A549 (cell line): ENCODE measurements around the gene IL17RE. TPM values are rescaled to one million over a fixed set of nuclear protein-coding genes. Genes with fewer than 3 reads are reported as not detected.

Experiments used
- ATAC-seq, 2 experiments: fragments of 200-7000 bp in 1 of 2; fragments of >200 bp in 1 of 2; cut with Nextera tagmentation in 1 of 2; cut with Tn5 transposase in 1 of 2; 3 replicates each; pipeline versions ENCODE4 v1.8.0 to v1.9.1; 2018 to 2020; ENCODE audit warnings: mild to moderate bottlenecking in 1 of 2, moderate library complexity in 1 of 2
- CTCF ChIA-PET: fragments of 300-600 bp; sonication (Branson Sonifier 250); formaldehyde crosslinking; extraction: SDS; loops from one replicate; lab custom pipeline; 2021; ENCODE audit warnings: antibody characterized with exemption, inconsistent platforms; lab: Yijun Ruan, JAX
- POLR2A ChIA-PET: fragments of 350-600 bp; formaldehyde crosslinking; extraction: SDS; loops from one replicate; lab custom pipeline; 2021; ENCODE audit warnings: antibody characterized with exemption, inconsistent platforms; lab: Yijun Ruan, JAX
- DNase-seq, 2 experiments: peaks; one replicate each; pipeline versions ENCODE4 v3.0.0 to v3.0.0-alpha.2; 2011 to 2016; ENCODE audit warnings: low read depth in 1 of 2, low spot score in 1 of 2
- FAIRE-seq: peaks from 2 replicates; lab custom pipeline; 2011; peaks lifted over from hg19 to GRCh38; lab: Jason Lieb, UNC
- H3K27ac ChIP-seq, 2 experiments: fragments of >200 bp; sonication (Bioruptor Twin); formaldehyde crosslinking; 3 replicates each; pipeline ENCODE4 v1.5.1; 2016 to 2017
- H3K4me1 ChIP-seq: fragments of >200 bp; sonication (Bioruptor Twin); formaldehyde crosslinking; 3 replicates; pipeline ENCODE4 v1.6.1; 2016
- H3K4me2 ChIP-seq: fragments of >200 bp; sonication (Bioruptor Twin); formaldehyde crosslinking; 3 replicates; pipeline ENCODE4 v1.6.1; 2016
- H3K4me3 ChIP-seq: fragments of >200 bp; sonication (Bioruptor Twin); formaldehyde crosslinking; 3 replicates; pipeline ENCODE4 v1.5.1; 2016
- H3K9me3 ChIP-seq: fragments of >200 bp; sonication (Bioruptor Twin); formaldehyde crosslinking; 3 replicates; pipeline ENCODE4 v1.6.1; 2016
- CBX2 ChIP-seq: fragments of 200-600 bp; sonication (generic); IDR thresholded peaks from 2 replicates; pipeline ENCODE4 v1.6.1; 2016; ENCODE audit warnings: low read depth, mild to moderate bottlenecking, borderline replicate concordance
- CEBPB ChIP-seq, 2 experiments: fragments of >200 bp in 1 of 2; sonication (Bioruptor Twin) in 1 of 2; formaldehyde crosslinking in 1 of 2; IDR thresholded peaks; 2 replicates each; pipeline ENCODE4 v1.6.1; 2012 to 2016
- FOXS1 ChIP-seq: fragments of 250-450 bp; sonication (Bioruptor Pico); IDR thresholded peaks from 2 replicates; pipeline ENCODE4 v1.5.0; 2020; ENCODE audit warnings: mild to moderate bottlenecking, moderate library complexity
- HDAC2 ChIP-seq: fragments of 200-600 bp; sonication (generic); IDR thresholded peaks from 2 replicates; pipeline ENCODE4 v1.6.1; 2016
- HOXA7 ChIP-seq: fragments of 250-450 bp; sonication (Bioruptor Pico); IDR thresholded peaks from 2 replicates; pipeline ENCODE4 v1.5.0; 2020; ENCODE audit warnings: mild to moderate bottlenecking, moderate library complexity
- HOXB5 ChIP-seq: fragments of 250-450 bp; sonication (Bioruptor Pico); IDR thresholded peaks from 2 replicates; pipeline ENCODE4 v1.5.0; 2020; ENCODE audit warnings: mild to moderate bottlenecking, moderate library complexity
- KDM1A ChIP-seq: fragments of 200-600 bp; sonication (generic); IDR thresholded peaks from 2 replicates; pipeline ENCODE4 v1.6.1; 2016; ENCODE audit warnings: low read depth, mild to moderate bottlenecking
- MAFK ChIP-seq: fragments of 450-650 bp; IDR thresholded peaks from 2 replicates; pipeline ENCODE4 v1.6.1; 2014; ENCODE audit not compliant: partially characterized antibody
- MAZ ChIP-seq: fragments of 150-350 bp; IDR thresholded peaks from 2 replicates; pipeline ENCODE4 v1.6.1; 2014; ENCODE audit warnings: antibody characterized with exemption, low read depth, low read length, borderline replicate concordance
- NPAS2 ChIP-seq: fragments of 250-450 bp; sonication (Bioruptor Pico); IDR thresholded peaks from 2 replicates; pipeline ENCODE4 v1.8.0; 2022; ENCODE audit warnings: mild to moderate bottlenecking, moderate library complexity, borderline replicate concordance
- POLR2A ChIP-seq: IDR thresholded peaks from 2 replicates; pipeline ENCODE4 v1.6.1; 2012; ENCODE audit warnings: mild to moderate bottlenecking, low read length
- POLR2AphosphoS2 ChIP-seq: conservative IDR thresholded peaks from 2 replicates; pipeline ENCODE4 v1.6.1; 2012; ENCODE audit warnings: low read length, improper control_type of control experiment, inconsistent platforms
- RNF2 ChIP-seq: fragments of 200-600 bp; sonication (generic); IDR thresholded peaks from 2 replicates; pipeline ENCODE4 v1.6.1; 2016; ENCODE audit warnings: low read depth, mild to moderate bottlenecking, antibody characterized with exemption, moderate library complexity, borderline replicate concordance
- ZFP36 ChIP-seq: fragments of 450-650 bp; IDR thresholded peaks from 2 replicates; pipeline ENCODE4 v1.6.1; 2014; ENCODE audit warnings: borderline replicate concordance; ENCODE audit not compliant: partially characterized antibody
- ZSCAN20 ChIP-seq: fragments of 250-450 bp; sonication (Bioruptor Pico); IDR thresholded peaks from 2 replicates; pipeline ENCODE4 v1.8.0; 2022; ENCODE audit warnings: mild to moderate bottlenecking, moderate library complexity
- WGBS: methylation state at CpG from one replicate; pipeline ENCODE4 v1.1.6; 2017; ENCODE audit errors: missing lambda C conversion rate; 5-methylcytosine and 5-hydroxymethylcytosine counted together
- polyA plus RNA-seq, 4 experiments: library from polyadenylated mRNA; depleted of rRNA in 3 of 4; stranded (reverse); fragments of >200 nt; fragmentation: RNase III in 1 of 4; extraction: RNeasy Plus Mini Kit Qiagen cat#74134 plus additional on column Dnase treatment in 1 of 4; gene quantifications; 2 replicates in 3 of 4; 3 replicates in 1 of 4; pipeline ENCODE4 v1.2.3, GENCODE V29; 2011 to 2017
- TF ChIP-seq, protein P1 (sequence below): fragments of >200 bp; sonication (Bioruptor Twin); formaldehyde crosslinking; IDR thresholded peaks from 2 replicates; pipeline ENCODE4 v1.6.1; 2016
- TF ChIP-seq, protein P2 (sequence below): fragments of 200-600 bp; sonication (generic); IDR thresholded peaks from 2 replicates; pipeline ENCODE4 v1.6.1; 2016; ENCODE audit warnings: antibody characterized with exemption, mild to moderate bottlenecking, moderate library complexity
- TF ChIP-seq, protein P3 (sequence below): IDR thresholded peaks from 2 replicates; pipeline ENCODE4 v1.6.1; 2012
- TF ChIP-seq, protein P4 (sequence below): IDR thresholded peaks from 2 replicates; pipeline ENCODE4 v1.6.1; 2012
- TF ChIP-seq, protein P5 (sequence below): fragments of >200 bp; sonication (Bioruptor Twin); formaldehyde crosslinking; IDR thresholded peaks from 3 replicates; pipeline ENCODE4 v1.6.1; 2016
- TF ChIP-seq, protein P6 (sequence below): IDR thresholded peaks from 2 replicates; pipeline ENCODE4 v1.6.1; 2012; ENCODE audit warnings: low read depth, borderline replicate concordance

The IL17RE gene
- polyA plus RNA-seq, 2 of the 4 experiments (the other 2 are of a cell fraction), result 0.44 to 0.53 TPM

DNA sequence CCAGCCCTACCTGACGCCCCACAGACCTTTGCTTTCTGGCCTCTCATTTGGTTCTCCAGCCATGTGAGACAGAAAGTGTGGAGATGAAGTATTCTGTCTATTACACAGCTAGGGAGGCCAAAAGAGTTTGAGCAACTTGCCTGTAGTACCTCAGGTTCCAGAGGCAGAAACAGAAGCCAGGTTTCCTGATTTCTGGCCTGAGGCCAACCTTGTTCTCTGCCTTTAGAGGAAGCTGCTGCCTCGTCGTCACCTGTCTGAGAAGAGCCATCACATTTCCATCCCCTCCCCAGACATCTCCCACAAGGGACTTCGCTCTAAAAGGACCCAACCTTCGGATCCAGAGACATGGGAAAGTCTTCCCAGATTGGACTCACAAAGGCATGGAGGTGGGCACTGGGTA is 3.8 kb downstream of the IL17RE start:
- POLR2A ChIA-PET, result no interaction called here
- Histone ChIP-seq H3K4me2 (no peak overlapping the region), H3K4me3 (no peak overlapping the region), H3K9me3 (no peaks in the 10 kb centered on the region), H3K4me1 (peaks cover 12% of the 10 kb centered on the region), H3K27ac (no peak overlapping the region)
- WGBS, result 94% methylated on average over 5 of the region's 5 CpGs
- CTCF ChIA-PET, result interaction anchor here (1.1 to 11.4 kb wide), 7 partner anchors 13 to 54 kb away, joined by 3 to 73 read pairs (median 6); partner anchors contain the start of genes CRELD1 and JAGN1
- no peak for FAIRE-seq
- DNase-seq, result no peak
- TF ChIP-seq ZFP36 (no peak), MAFK (no peak), CEBPB (IDR thresholded peaks at IDR 0.05) (no peak), ZSCAN20 (CRISPR knock-in tag) (no peak), HOXB5 (CRISPR knock-in tag) (no peak), KDM1A (no peak), POLR2AphosphoS2 (no peak), RNF2 (no peak), HDAC2 (no peak), MAZ (no peak), HOXA7 (CRISPR knock-in tag) (no peak), NPAS2 (no peak), FOXS1 (CRISPR knock-in tag) (no peak), POLR2A (no peak)
- TF ChIP-seq, protein P1, sequence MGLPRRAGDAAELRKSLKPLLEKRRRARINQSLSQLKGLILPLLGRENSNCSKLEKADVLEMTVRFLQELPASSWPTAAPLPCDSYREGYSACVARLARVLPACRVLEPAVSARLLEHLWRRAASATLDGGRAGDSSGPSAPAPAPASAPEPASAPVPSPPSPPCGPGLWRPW, result no peak
- TF ChIP-seq, protein P2, sequence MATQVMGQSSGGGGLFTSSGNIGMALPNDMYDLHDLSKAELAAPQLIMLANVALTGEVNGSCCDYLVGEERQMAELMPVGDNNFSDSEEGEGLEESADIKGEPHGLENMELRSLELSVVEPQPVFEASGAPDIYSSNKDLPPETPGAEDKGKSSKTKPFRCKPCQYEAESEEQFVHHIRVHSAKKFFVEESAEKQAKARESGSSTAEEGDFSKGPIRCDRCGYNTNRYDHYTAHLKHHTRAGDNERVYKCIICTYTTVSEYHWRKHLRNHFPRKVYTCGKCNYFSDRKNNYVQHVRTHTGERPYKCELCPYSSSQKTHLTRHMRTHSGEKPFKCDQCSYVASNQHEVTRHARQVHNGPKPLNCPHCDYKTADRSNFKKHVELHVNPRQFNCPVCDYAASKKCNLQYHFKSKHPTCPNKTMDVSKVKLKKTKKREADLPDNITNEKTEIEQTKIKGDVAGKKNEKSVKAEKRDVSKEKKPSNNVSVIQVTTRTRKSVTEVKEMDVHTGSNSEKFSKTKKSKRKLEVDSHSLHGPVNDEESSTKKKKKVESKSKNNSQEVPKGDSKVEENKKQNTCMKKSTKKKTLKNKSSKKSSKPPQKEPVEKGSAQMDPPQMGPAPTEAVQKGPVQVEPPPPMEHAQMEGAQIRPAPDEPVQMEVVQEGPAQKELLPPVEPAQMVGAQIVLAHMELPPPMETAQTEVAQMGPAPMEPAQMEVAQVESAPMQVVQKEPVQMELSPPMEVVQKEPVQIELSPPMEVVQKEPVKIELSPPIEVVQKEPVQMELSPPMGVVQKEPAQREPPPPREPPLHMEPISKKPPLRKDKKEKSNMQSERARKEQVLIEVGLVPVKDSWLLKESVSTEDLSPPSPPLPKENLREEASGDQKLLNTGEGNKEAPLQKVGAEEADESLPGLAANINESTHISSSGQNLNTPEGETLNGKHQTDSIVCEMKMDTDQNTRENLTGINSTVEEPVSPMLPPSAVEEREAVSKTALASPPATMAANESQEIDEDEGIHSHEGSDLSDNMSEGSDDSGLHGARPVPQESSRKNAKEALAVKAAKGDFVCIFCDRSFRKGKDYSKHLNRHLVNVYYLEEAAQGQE, result no peak
- TF ChIP-seq, protein P3, sequence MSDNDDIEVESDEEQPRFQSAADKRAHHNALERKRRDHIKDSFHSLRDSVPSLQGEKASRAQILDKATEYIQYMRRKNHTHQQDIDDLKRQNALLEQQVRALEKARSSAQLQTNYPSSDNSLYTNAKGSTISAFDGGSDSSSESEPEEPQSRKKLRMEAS, result no peak
- TF ChIP-seq, protein P4, sequence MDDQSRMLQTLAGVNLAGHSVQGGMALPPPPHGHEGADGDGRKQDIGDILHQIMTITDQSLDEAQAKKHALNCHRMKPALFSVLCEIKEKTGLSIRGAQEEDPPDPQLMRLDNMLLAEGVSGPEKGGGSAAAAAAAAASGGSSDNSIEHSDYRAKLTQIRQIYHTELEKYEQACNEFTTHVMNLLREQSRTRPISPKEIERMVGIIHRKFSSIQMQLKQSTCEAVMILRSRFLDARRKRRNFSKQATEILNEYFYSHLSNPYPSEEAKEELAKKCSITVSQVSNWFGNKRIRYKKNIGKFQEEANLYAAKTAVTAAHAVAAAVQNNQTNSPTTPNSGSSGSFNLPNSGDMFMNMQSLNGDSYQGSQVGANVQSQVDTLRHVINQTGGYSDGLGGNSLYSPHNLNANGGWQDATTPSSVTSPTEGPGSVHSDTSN, result no peak
- TF ChIP-seq, protein P5, sequence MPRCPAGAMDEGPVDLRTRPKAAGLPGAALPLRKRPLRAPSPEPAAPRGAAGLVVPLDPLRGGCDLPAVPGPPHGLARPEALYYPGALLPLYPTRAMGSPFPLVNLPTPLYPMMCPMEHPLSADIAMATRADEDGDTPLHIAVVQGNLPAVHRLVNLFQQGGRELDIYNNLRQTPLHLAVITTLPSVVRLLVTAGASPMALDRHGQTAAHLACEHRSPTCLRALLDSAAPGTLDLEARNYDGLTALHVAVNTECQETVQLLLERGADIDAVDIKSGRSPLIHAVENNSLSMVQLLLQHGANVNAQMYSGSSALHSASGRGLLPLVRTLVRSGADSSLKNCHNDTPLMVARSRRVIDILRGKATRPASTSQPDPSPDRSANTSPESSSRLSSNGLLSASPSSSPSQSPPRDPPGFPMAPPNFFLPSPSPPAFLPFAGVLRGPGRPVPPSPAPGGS, result no peak
- TF ChIP-seq, protein P6, sequence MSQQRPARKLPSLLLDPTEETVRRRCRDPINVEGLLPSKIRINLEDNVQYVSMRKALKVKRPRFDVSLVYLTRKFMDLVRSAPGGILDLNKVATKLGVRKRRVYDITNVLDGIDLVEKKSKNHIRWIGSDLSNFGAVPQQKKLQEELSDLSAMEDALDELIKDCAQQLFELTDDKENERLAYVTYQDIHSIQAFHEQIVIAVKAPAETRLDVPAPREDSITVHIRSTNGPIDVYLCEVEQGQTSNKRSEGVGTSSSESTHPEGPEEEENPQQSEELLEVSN, result no peak
- ATAC-seq, result no peak

DNA sequence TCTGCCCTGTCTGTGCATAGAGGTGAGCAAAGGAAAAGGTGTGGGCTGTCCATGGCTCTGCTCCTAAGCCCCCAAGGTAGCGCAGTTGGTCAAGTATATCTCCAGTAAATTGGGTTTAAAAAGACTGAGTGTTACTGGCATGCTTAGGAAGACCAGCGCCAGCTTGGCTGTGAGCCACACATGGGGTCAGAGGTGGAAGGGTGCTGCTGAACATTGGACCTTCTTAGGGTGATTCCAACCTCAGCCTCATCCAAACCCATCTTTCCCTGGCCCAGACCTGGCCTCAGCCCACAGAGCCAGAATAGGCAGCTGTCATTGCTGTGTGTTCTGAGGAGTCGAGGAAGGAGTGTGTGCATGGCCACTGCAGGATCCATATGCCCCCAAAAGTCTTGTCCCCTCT is 5.6 kb downstream of the IL17RE start:
- Histone ChIP-seq H3K4me2 (no peak overlapping the region), H3K4me1 (peaks cover 18% of the 10 kb centered on the region), H3K9me3 (no peaks in the 10 kb centered on the region), H3K27ac (no peak overlapping the region), H3K4me3 (no peak overlapping the region)
- FAIRE-seq (no peak), DNase-seq (no peak), ATAC-seq (no peak)
- 69% methylated on average over 3 of the region's 3 CpGs for WGBS
- POLR2A ChIA-PET, result no interaction called here
- TF ChIP-seq, protein P3, result no peak
- TF ChIP-seq CBX2, result no peak
- CTCF ChIA-PET, result interaction anchor here (1.2 to 11.4 kb wide), 4 partner anchors 10 to 38 kb away, joined by 3 to 73 read pairs (median 8); partner anchors contain the start of gene CRELD1
